ENCODE measurements around the gene SLC4A3.

DNA sequence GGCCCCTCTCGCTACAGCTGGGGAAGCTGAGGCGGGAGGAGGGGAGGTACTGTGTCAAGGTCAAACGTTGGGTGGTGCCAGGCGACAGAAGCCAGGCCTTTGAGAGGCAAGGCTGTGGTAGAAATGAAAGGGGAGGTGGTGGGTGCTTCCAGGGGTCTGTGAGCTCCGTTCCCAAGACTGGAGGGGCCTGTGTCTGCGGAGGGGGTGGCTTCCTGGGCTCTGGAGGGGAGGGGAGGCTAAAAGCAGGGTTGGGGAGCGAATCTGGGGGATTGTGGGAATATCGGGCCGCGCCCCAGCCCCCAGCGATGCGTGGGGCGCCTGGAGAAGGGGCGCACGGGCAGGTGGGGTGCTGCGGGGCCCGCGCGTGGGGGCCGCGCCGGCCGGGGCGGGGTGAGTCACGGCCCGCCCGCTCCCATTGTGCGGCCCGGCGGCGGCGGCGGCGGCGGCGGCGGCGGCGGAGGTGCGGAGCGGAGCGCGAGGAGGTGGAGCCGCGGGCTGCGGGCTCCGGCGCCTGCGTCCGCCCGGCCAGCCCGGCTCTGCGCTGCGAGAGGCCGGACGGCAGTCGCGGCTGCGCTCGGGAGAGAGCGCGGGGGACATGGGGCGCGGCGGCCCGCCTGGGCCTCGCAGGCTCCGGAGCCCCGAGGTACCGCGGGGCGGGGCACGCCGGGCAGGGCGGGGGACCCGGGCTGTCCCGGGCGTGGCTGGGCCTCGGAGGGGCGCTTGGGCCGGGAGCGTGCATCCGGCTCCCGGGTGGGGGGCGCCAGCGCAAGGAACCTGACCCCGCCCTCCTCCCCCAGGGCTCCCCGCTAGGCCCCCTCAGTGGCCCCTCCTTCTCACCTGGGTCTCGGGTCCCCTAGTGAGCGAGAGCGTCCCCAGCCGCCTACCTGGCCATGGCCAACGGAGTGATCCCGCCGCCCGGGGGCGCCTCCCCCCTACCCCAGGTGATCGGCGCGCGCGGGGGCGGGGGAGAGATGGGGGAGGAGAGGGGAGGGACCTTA, at the start of gene SLC4A3:
- 0 out of 3 replicates have a peak, but pooled peaks of 1 of the 2 experiments have one; percentile 48 for TF ChIP-seq POLR2A (IDR thresholded peaks at IDR 0.05; ENCODE audit: control extremely low read depth in 1 of 2, low read depth in 2 of 2, low read length in 2 of 2)
- TF ChIP-seq, protein P1, sequence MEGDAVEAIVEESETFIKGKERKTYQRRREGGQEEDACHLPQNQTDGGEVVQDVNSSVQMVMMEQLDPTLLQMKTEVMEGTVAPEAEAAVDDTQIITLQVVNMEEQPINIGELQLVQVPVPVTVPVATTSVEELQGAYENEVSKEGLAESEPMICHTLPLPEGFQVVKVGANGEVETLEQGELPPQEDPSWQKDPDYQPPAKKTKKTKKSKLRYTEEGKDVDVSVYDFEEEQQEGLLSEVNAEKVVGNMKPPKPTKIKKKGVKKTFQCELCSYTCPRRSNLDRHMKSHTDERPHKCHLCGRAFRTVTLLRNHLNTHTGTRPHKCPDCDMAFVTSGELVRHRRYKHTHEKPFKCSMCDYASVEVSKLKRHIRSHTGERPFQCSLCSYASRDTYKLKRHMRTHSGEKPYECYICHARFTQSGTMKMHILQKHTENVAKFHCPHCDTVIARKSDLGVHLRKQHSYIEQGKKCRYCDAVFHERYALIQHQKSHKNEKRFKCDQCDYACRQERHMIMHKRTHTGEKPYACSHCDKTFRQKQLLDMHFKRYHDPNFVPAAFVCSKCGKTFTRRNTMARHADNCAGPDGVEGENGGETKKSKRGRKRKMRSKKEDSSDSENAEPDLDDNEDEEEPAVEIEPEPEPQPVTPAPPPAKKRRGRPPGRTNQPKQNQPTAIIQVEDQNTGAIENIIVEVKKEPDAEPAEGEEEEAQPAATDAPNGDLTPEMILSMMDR (IDR thresholded peaks at IDR 0.05; ENCODE audit: control extremely low read depth in 1 of 3, insufficient read depth in 1 of 3, low read depth in 1 of 3, low read length in 3 of 3): peak in 1 of 3 experiments; percentile 19; a peak in 1 of 4 replicates
- no peak for TF ChIP-seq TAF1 (IDR thresholded peaks at IDR 0.05; ENCODE audit: low read depth, low read length)
- no peak for TF ChIP-seq EZH2 (IDR thresholded peaks at IDR 0.05; ENCODE audit: low read depth, low read length, severe bottlenecking)
